H1 (cell line): ENCODE measurements around the gene TSC22D1. TPM values are rescaled to one million over a fixed set of nuclear protein-coding genes. Genes with fewer than 3 reads are reported as not detected.

ENCODE experiments used
- ASH2L ChIP-seq: fragments of 200-600, 300-600 bp; sonication (generic); IDR thresholded peaks from one replicate; pipeline ENCODE4 v1.7.1; 2017; ENCODE audit warnings: low read length
- BACH1 ChIP-seq: IDR thresholded peaks from 2 replicates; pipeline ENCODE4 v1.6.1; 2012; ENCODE audit warnings: low read length, improper control_type of control experiment
- BRCA1 ChIP-seq: IDR thresholded peaks from 2 replicates; pipeline ENCODE4 v1.6.1; 2012; ENCODE audit warnings: low read depth, low read length, improper control_type of control experiment
- CHD7 ChIP-seq: fragments of 300-600 bp; sonication (generic); IDR thresholded peaks from 2 replicates; pipeline ENCODE4 v1.7.1; 2012; ENCODE audit warnings: low read length, moderate library complexity, mild to moderate bottlenecking, inconsistent platforms; ENCODE audit not compliant: insufficient replicate concordance
- JUND ChIP-seq: IDR thresholded peaks from 2 replicates; pipeline ENCODE4 v1.6.1; 2011; ENCODE audit warnings: mild to moderate bottlenecking, improper control_type of control experiment, low read length
- MAFK ChIP-seq: IDR thresholded peaks from 2 replicates; pipeline ENCODE4 v1.6.1; 2012; ENCODE audit warnings: low read depth, mild to moderate bottlenecking, improper control_type of control experiment, low read length
- PHF8 ChIP-seq: fragments of 200-600 bp; sonication (generic); conservative IDR thresholded peaks from 2 replicates; pipeline ENCODE4 v1.7.1; 2012; ENCODE audit warnings: low read depth, mild to moderate bottlenecking, inconsistent platforms, low read length, moderate library complexity
- POU5F1 ChIP-seq: IDR thresholded peaks from 2 replicates; pipeline ENCODE4 v1.6.1; 2011; ENCODE audit warnings: low read depth, mild to moderate bottlenecking, low read length, moderate library complexity
- SUZ12 ChIP-seq: fragments of 200-600 bp; sonication (generic); IDR thresholded peaks from 2 replicates; pipeline ENCODE4 v1.6.1; 2012; ENCODE audit warnings: mild to moderate bottlenecking, inconsistent platforms, low read length, moderate library complexity, mixed read lengths
- TAF1 ChIP-seq: IDR thresholded peaks from 2 replicates; pipeline ENCODE4 v1.6.1; 2011; ENCODE audit warnings: mild to moderate bottlenecking, low read depth, low read length
- YY1 ChIP-seq: IDR thresholded peaks from 2 replicates; pipeline ENCODE4 v1.6.1; 2011; ENCODE audit warnings: low read depth, mild to moderate bottlenecking, low read length
- polyA plus RNA-seq, 7 experiments: library from polyadenylated mRNA; depleted of rRNA in 3 of 7; stranded (reverse) in 5 of 7; unstranded in 2 of 7; fragments of >200 nt in 5 of 7; fragments of 200-250 nt in 2 of 7; gene quantifications; 1 replicate in 5 of 7; 2 replicates in 1 of 7; 4 replicates in 1 of 7; pipeline versions ENCODE4 v1.2.1 to v1.2.3, GENCODE V29; 2011 to 2013; ENCODE audit warnings: missing spikeins in 2 of 7, mixed read lengths in 2 of 7
- total RNA-seq: library from RNA; stranded (reverse); fragmentation: NEBNext Ultra II Directional; extraction: Animal tissue kit (Norgen Biotek cat#: 25700); gene quantifications from 2 replicates; pipeline ENCODE4 v1.2.1, GENCODE V29; 2021

The TSC22D1 gene
- total and polyA plus RNA-seq, 2 of the 8 experiments (the other 6 are each of a cell fraction or from before 2014, with no cell fraction given), result 52.6 to 80.9 TPM

- TF ChIP-seq CHD7 (no peak), BACH1 (no peak), PHF8 (no peak), BRCA1 (no peak), ASH2L (no peak), JUND (no peak), TAF1 (no peak), SUZ12 (no peak), POU5F1 (no peak), YY1 (no peak), MAFK (no peak)
Observed at GRCh38 chr13:44398606-44399005, 177.5 kb downstream of the TSC22D1 start (continued).
